Measurements from ENCODE around the gene EHD2.
"Not testable (repeated sequence)": the region's sequence is repeated elsewhere in the genome, so short reads cannot be mapped to it uniquely, and the experiment has no call there.

The EHD2 gene

DNA sequence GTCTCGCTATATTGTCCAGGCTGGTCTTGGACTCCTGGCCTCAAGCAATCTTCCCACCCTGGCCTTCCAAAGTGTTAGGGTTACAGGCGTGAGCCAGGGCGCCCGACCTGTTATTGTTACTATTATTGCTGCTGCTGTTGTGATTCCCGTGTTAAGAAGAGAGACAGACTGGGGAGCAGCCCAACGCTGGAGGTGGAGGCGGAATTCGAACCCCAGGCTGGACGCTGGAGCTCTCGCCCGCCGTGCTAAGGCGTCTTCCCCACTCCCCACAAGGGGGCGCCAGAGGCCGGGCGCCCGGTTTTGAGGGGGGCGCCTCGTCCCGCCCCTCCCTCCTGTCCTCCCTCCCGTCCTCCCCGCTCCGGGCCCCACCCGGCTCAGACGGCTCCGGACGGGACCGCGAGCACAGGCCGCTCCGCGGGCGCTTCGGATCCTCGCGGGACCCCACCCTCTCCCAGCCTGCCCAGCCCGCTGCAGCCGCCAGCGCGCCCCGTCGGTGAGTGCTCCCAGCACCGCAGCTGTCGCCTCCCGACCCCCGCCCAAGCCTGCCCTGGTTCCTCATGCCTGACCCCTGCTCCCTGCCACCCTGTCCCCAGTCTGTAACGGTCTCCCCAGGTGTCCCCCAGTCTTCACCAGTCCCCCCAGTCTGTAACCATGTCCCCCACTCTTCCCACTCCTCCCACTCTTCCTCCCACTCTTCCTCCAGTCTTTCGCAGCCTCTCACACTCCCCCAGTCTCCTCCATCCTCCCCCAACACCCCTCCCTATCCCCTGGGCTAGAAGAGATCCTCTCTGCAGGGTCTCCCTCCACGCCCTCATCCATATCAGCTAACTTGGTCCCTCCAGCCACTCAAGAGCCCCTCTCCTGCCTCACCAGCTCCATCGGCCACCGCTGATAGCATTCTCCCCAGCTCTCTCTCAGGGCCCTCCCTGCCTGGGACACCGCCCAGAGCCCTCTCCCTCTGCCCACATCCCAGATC lies at the start of gene EHD2:
EHD2 (plus strand) TSS at position 377 of the 976 bp plus-strand sequence. CDS start 3,191 bp downstream, outside the sequence.
- DNase-seq = peak; percentile 64

DNA sequence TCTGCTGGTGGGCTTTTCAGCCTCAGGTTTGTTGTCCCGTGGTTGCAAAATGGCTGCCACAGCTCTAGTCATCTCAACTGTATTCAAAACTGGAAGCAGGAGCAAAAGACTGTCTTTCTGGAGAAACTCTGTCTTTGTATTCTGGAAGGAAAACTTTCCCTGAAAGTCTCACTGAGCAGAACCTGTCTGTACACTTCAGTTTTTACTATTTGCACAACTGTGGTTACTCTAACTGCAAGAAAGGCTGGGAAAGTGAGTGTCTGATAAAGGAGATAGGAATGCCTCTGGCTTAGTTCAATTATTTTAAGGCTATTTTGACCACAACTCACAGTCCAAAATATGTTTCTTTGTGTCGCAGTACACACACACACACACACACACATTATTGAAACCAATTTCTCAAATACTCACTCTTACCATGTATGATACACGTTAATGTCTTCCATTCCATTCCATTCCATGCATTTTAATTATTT lies 49.7 kb upstream of the EHD2 start:
- no peak for DNase-seq

DNA sequence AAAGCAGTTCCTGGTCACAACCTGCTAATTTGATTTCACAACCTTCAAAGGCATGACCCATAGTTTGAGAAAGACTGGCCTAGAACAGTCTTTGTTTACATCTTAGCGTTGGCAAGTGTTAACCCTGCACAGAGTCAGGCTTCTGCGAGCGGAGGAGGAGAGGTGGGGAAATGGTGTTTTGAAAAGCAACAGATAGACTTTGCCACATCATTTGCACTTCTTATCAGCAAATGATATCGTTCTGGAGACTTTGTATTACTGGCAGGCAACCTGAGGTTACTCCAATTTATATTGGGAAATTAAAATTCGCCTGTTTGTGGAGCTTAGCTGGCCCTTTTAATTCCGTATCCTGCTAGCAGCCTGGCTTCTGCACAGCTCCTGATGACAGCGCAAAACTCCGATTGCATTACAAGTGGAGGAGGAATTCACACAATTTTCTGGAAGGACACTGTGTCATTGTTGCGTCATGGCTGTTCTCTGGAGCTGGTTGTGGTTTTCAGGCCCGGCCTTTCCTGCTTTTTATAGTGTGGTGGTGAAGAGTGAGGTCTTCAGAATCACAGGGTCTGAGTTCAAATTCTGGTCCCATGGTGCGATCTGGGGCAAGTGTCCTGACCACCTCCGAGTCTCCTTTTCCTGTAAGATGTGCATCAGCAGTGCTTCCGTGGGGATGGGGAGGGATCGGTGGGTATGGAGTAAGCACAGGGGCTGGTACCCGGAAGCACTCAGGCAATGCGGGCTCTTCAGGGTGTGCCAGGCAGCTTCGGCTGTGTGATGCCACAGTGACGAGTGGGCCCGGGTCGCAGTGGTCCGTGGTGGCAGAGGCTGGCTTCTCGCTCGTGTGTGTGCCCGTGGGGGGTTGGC lies 49.1 kb upstream of the EHD2 start:
- DNase-seq = no peak

DNA sequence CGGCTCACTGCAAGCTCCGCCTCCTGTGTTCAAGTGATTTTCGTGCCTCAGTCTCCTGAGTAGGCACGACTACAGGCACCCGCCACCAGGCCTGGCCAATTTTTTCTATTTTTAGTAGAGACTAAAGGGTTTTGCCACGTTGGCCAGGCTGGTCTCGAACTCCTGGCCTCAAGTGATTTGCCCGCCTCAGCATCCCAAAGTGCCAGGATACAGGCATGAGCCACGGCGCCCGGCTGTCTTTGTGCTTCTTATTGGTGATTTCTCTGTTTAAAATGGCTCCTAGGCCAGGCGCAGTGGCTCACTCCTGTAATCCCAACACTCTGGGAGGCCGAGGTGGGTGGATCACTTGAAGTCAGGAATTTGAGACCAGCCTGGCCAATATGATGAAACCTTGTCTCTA lies 44.7 kb upstream of the EHD2 start:
- DNase-seq = not testable (repeated sequence)

- DNase-seq = no peak
Measured at GRCh38 chr19:47670736-47671135, 42.5 kb upstream of the EHD2 start.

- DNase-seq = no peak
Measured at GRCh38 chr19:47671499-47671898, 41.7 kb upstream of the EHD2 start.

DNA sequence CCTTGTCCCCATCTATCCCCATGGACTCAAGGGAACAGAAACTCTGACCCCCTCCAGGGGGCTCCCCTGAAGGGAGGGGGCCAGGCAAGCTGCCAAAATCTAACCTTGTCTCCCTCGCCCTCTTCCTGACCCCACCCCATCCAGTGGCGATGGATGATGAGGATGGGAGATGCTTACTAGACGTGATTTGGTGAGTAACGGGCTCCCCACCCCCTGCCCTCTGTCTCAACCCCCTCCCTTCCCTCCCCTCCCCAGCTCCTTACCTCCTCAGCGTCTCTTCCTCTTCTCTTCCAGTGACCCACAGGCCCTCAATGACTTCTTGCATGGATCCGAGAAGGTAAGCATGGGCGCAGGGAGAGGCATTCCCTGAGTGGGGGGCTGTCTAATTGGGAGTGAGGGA lies 39.8 kb upstream of the EHD2 start:
- no peak for DNase-seq

DNA sequence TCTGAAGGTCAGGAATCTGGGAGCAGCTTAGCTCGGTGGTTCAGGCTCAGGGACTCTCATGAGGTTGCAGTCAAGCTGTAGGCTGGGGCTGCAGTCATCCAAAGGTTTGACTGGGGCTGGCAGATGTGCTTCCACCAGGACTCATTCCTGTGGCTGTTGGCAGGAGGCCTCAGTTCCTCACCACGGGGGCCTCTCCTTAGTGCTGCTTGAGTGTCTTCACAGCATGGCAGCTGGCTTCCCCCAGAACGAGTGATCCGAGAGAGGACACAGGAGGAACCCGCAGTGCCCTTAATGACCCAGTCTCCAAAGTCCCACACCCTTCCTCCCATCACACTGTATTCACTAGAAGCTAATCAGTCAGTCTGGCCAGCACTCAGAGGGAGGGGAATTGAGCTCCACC lies 38.7 kb upstream of the EHD2 start:
- no peak for DNase-seq

GRCh38 chr19:47675271-47675670 lies 38.0 kb upstream of the EHD2 start:
- no peak for DNase-seq

DNA sequence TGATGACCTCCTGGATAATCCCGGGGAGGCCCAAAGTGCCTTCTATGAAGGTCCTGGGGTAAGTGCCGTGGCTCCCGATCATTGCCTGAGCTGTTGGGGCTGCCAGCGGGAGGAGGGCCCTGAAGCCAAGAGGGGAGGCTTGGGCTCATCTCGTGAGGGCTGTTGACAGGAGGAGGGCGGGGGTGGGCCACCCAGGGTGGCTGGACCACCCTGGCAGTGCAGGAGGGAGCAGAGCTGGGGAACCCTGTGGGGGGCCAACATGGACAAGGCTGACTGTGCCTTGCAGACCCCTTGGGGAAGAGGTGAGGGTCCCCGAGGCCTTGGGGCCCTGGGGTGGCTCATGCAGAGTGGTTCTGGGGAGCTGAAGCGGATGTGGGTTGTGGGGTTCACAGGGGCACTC lies 37.4 kb upstream of the EHD2 start:
- DNase-seq = no peak

- DNase-seq = no peak
Measured at GRCh38 chr19:47676811-47677210, 36.4 kb upstream of the EHD2 start.

DNA sequence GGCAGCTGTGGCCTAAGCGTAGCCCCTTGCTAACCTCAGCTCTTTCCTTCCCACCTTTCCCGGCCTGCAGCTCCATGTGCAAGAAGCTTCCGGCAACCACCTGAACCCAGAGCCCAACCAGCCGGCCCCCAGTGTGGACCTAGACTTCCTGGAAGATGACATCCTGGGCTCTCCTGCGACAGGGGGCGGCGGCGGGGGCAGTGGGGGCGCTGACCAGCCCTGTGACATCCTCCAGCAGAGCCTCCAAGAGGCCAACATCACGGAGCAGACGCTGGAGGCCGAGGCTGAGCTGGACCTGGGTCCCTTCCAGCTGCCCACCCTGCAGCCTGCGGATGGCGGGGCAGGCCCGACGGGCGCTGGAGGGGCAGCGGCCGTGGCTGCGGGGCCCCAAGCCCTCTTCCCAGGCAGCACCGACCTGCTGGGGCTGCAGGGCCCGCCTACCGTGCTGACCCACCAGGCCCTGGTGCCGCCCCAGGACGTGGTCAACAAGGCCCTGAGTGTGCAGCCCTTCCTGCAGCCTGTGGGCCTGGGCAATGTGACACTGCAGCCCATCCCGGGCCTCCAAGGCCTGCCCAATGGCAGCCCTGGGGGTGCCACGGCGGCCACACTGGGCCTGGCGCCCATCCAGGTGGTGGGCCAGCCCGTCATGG lies 33.8 kb upstream of the EHD2 start:
- DNase-seq = no peak

DNA sequence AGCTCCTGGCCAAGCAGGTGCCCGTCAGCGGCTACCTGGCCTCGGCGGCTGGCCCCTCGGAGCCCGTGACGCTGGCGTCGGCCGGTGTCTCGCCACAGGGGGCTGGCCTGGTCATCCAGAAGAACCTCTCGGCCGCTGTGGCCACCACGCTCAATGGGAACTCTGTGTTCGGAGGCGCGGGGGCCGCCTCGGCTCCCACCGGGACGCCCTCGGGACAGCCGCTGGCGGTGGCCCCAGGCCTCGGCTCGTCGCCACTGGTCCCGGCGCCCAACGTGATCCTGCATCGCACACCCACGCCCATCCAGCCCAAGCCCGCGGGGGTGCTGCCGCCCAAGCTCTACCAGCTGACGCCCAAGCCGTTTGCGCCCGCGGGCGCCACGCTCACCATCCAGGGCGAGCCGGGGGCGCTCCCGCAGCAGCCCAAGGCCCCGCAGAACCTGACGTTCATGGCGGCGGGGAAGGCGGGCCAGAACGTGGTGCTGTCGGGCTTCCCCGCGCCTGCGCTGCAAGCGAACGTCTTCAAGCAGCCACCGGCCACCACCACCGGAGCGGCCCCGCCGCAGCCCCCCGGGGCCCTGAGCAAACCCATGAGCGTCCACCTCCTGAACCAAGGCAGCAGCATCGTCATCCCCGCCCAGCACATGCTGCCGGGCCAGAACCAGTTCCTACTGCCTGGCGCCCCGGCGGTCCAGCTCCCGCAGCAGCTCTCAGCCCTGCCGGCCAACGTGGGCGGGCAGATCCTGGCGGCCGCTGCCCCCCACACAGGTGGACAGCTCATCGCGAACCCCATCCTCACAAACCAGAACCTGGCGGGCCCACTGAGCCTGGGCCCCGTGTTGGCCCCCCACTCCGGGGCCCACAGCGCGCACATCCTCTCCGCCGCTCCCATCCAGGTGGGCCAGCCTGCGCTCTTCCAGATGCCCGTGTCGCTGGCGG lies 33.0 kb upstream of the EHD2 start:
- no peak for DNase-seq

GRCh38 chr19:47680858-47681332 lies 32.3 kb upstream of the EHD2 start:
- no peak for DNase-seq

GRCh38 chr19:47681388-47681787 lies 31.8 kb upstream of the EHD2 start:
- DNase-seq = no peak

DNA sequence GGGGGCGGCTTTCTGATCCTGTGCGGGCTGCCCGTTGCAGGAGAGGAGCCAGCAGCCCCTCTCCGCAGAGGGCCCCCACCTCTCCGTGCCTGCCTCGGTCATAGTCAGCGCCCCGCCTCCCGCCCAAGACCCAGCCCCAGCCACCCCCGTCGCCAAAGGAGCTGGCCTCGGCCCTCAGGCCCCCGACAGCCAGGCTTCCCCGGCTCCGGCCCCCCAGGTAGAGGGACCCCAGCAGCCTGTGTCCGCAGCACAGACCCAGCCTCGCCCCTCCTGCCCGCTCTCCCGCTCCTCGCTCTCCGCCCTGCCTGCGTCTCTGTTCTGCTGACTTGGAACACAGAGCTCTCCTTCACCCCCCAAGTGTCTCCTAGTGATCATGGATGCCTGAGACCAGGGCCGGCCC lies 31.3 kb upstream of the EHD2 start:
- DNase-seq = no peak

- no peak for DNase-seq
Measured at GRCh38 chr19:47682939-47683338, 30.3 kb upstream of the EHD2 start.

GRCh38 chr19:47686679-47687450 lies 26.4 kb upstream of the EHD2 start:
- no peak for DNase-seq

GRCh38 chr19:47687906-47688305 lies 25.3 kb upstream of the EHD2 start:
- DNase-seq = no peak

- no peak for DNase-seq
Measured at GRCh38 chr19:47691090-47691489, 22.1 kb upstream of the EHD2 start.

- no peak for DNase-seq
Measured at GRCh38 chr19:47691782-47692181, 21.4 kb upstream of the EHD2 start.

Data from stimulated activated CD4-positive, alpha-beta T cell treated with anti-CD3 and anti-CD28 coated beads, Interleukin-15, amount 100 ng/mL, for 24 hours (primary cell).